Activated naive CD8-positive, alpha-beta T cell treated with anti-CD3 and anti-CD28 coated beads, Interleukin-2, amount 50 U/mL, for 24 hours (primary cell): Measurements from ENCODE around the gene TTLL1.

Source experiments
- ATAC-seq: fragments of 150-1000 bp; cut with Tn5 transposase; one replicate; pipeline ENCODE4 v1.10.0; 2021
- DNase-seq: peaks from one replicate; pipeline ENCODE4 v3.0.0; 2021
- H3K27ac Mint-ChIP-seq: one replicate; pipeline ENCODE4 v1.8.0; 2021; ENCODE audit warnings: mild to moderate bottlenecking, mixed read lengths
- H3K27me3 Mint-ChIP-seq: one replicate; pipeline ENCODE4 v1.8.0; 2021; ENCODE audit warnings: mixed read lengths
- H3K36me3 Mint-ChIP-seq: one replicate; pipeline ENCODE4 v1.8.0; 2021; ENCODE audit warnings: low read depth, mixed read lengths
- H3K4me1 Mint-ChIP-seq: one replicate; pipeline ENCODE4 v1.8.0; 2021; ENCODE audit warnings: mixed read lengths
- H3K4me3 Mint-ChIP-seq: one replicate; pipeline ENCODE4 v1.8.0; 2021; ENCODE audit warnings: mild to moderate bottlenecking, moderate library complexity, mixed read lengths
- H3K9me3 Mint-ChIP-seq: one replicate; pipeline ENCODE4 v1.8.0; 2021; ENCODE audit warnings: mixed read lengths

The TTLL1 gene

GRCh38 chr22:43088984-43089717 is at the start of gene TTLL1:
Gene TTLL1 (minus strand): TSS chr22:43089391. CDS start chr22:43075586, 13,805 bp downstream.
- DNase-seq, result peak; percentile 92
- H3K4me1 Mint-ChIP-seq, result peaks cover 28% of the 10 kb centered on the region
- H3K36me3 Mint-ChIP-seq, result no peaks in the 10 kb centered on the region
- H3K27ac Mint-ChIP-seq, result peak within 1 kb of the TSS; percentile 91
- peak within 1 kb of the TSS; percentile 91 for H3K4me3 Mint-ChIP-seq
- H3K9me3 Mint-ChIP-seq, result no peaks in the 10 kb centered on the region
- H3K27me3 Mint-ChIP-seq, result no peaks in the 10 kb centered on the region
- peak; percentile 94 for ATAC-seq

DNA sequence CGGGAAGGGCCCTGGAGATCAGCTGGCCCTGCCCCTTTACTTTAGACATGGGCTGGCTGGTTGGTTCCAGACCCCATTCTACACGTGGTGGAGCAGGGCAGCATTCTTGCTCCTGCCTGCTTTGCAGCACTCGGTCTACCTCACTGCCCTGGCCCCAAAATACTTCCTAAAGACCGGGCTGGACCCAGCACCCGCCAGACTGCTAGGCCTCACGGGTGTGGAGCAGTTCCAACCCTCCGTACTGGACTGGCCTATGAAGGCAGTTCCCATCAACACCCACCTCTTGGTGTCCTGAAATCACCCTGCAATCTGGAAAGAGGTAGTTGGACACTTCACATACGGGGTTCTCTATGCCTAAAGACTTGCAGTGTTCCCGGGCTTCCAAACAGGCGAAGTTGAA is 47.6 kb upstream of the TTLL1 start:
- Mint-ChIP-seq H3K9me3 (no peaks in the 10 kb centered on the region), H3K4me1 (peaks cover 13% of the 10 kb centered on the region), H3K27me3 (no peaks in the 10 kb centered on the region), H3K36me3 (peaks cover 46% of the 10 kb centered on the region), H3K27ac (no peak overlapping the region), H3K4me3 (no peak overlapping the region)
- DNase-seq, result no peak
- ATAC-seq, result no peak

DNA sequence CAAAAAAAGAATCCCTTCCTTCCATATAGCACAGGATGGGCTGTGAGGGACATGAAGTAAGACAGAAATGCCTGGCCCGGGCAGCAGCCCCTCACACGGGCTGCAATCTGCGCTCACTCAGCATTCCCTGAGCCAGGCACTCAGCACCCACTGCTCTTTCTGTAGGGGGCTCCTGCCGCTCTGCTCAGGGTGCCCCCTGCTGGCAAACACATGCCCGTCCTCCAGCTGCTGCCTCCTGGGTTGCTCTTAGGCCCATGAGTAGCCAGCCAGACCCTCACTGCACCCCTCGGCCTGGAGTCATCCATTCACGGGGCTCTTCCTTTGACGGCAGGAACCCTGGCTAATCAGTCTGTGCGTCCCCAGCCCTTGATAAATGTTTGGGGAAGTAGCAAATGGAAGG is 47.1 kb upstream of the TTLL1 start:
- peak; percentile 53 for DNase-seq
- H3K36me3 Mint-ChIP-seq, result peaks cover 46% of the 10 kb centered on the region
- no peak overlapping the region for H3K4me3 Mint-ChIP-seq

GRCh38 chr22:43135565-43135964 is 46.4 kb upstream of the TTLL1 start:
- Mint-ChIP-seq H3K27me3 (no peaks in the 10 kb centered on the region), H3K9me3 (no peaks in the 10 kb centered on the region), H3K36me3 (peaks cover 40% of the 10 kb centered on the region), H3K27ac (no peak overlapping the region), H3K4me3 (no peak overlapping the region), H3K4me1 (peaks cover 4% of the 10 kb centered on the region)
- no peak for DNase-seq
- ATAC-seq, result no peak

More for the DNA sequence above, 47.1 kb upstream of the TTLL1 start:
- Mint-ChIP-seq H3K27me3 (no peaks in the 10 kb centered on the region), H3K4me1 (peaks cover 9% of the 10 kb centered on the region), H3K27ac (no peak overlapping the region), H3K9me3 (no peaks in the 10 kb centered on the region)
- ATAC-seq, result peak; percentile 70

GRCh38 chr22:43134553-43134952 is 45.4 kb upstream of the TTLL1 start:
- H3K4me1 Mint-ChIP-seq, result no peaks in the 10 kb centered on the region
- no peak overlapping the region for H3K4me3 Mint-ChIP-seq
- no peaks in the 10 kb centered on the region for H3K9me3 Mint-ChIP-seq
- H3K36me3 Mint-ChIP-seq, result peaks cover 33% of the 10 kb centered on the region
- DNase-seq (no peak), ATAC-seq (no peak)
- H3K27ac Mint-ChIP-seq, result no peak overlapping the region
- H3K27me3 Mint-ChIP-seq, result no peaks in the 10 kb centered on the region

DNA sequence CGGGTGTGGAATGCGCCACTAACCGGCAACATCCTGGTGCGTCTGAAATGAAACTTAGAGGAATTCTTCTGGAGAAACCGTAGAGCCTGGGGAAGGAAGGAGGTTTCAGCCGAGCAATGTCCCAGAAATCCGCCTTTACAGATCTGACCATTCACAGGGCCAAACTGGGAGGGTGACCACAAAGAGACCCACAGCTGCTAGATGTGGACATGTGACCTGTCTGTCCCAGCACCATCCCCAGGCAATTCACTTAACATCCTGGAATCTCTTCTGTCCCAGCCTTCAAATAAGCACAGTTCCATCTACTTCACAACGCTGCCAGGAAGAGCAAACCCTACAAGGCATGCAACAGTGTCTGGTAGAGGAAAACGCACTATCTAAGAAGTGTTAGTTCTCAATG is 44.2 kb upstream of the TTLL1 start:
- no peaks in the 10 kb centered on the region for H3K27me3 Mint-ChIP-seq
- H3K4me1 Mint-ChIP-seq, result no peaks in the 10 kb centered on the region
- no peak for ATAC-seq
- DNase-seq, result no peak
- H3K27ac Mint-ChIP-seq, result no peak overlapping the region
- H3K9me3 Mint-ChIP-seq, result no peaks in the 10 kb centered on the region
- no peak overlapping the region for H3K4me3 Mint-ChIP-seq
- peaks cover 26% of the 10 kb centered on the region for H3K36me3 Mint-ChIP-seq

DNA sequence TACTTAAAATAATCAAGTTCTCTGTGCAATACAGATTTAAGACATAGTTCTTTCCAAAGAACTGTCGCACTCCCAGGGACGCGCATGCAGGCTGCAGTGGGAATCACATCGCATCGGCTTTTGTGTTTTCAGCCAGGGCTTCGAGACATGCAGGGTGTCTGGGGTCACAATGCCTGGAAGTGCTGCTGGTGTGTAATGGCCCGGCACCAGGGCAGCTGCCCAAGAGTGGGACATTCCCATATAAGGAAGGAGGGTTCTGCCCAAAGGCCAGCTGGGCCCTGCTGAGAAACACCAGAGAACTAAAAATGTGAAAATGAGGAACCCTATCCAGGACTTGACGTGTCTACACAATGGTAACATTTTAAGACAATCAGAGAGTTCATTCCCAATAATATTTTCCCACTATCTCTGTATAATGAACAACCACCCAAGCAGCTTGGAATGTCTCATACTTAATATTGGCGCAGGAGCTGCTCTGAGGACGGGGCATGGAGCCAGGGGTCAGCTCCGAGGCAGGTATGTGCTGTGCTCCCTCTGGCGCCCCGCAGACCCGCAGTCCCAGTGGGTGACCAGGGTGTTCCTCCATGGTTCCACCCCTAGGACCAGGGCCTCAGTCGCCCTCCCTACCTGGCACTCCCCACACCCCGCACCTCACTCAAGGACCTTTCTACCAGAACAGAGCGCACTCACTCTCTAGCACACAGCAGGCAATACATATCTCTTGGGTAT is 42.7 kb upstream of the TTLL1 start:
- DNase-seq, result no peak
- peaks cover 3% of the 10 kb centered on the region for H3K4me1 Mint-ChIP-seq

DNA sequence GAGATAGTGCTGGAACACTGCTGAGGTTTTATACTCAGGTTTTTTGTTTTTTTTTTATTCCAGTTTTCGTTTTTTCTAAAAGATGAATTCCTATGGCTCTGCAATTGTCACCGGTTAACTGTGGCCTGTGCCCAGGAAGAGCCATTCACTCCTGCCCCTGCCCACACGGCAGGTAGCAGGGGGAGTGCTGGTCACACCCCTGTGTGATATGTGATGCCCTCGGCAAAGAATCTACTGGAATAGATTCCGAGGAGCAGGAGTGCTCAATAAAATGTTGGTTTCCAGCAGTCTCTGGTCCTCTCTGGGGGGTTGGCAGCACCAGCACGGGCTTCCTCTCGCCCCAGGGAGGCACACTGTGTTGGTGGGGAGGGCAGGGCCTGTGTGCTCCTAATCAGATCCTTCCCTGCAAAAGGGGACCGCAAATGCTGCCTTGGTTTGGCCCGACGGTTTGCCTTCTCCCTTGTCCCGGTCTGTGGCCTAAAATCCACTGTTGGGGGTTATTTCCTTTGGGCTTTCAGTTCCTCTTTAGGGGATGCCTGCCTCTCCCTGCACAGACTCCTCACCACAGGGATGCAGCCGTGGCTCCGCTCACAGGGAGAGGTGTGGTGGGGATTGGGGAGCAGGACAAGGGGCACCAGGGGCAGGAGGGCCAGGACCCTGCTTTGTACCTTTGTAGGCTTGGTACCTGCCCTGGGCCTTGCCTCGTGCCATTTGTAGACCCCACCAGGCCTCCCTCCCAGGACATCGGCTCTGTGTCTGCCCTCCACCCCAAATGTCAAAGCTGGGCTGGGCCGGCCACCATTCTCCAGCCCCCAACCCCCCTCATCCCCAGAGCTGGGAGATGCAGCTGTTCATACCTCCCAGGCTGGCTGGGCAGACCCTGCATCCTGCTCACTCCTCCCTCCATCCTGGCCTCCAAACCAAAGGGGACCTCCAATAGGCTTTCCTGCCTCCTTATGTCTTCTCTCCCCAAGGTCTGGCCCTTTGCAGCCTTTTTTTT is 40.5 kb upstream of the TTLL1 start:
- no peak for ATAC-seq
- H3K27ac Mint-ChIP-seq, result no peak overlapping the region
- no peaks in the 10 kb centered on the region for H3K27me3 Mint-ChIP-seq
- no peaks in the 10 kb centered on the region for H3K9me3 Mint-ChIP-seq
- peaks cover 5% of the 10 kb centered on the region for H3K4me1 Mint-ChIP-seq
- peaks cover 13% of the 10 kb centered on the region for H3K36me3 Mint-ChIP-seq
- H3K4me3 Mint-ChIP-seq, result no peak overlapping the region
- DNase-seq, result no peak

More for the DNA sequence above, 42.7 kb upstream of the TTLL1 start:
- no peaks in the 10 kb centered on the region for H3K27me3 Mint-ChIP-seq
- ATAC-seq, result no peak
- H3K36me3 Mint-ChIP-seq, result peaks cover 24% of the 10 kb centered on the region
- no peaks in the 10 kb centered on the region for H3K9me3 Mint-ChIP-seq
- H3K4me3 Mint-ChIP-seq, result no peak overlapping the region
- no peak overlapping the region for H3K27ac Mint-ChIP-seq

- ATAC-seq (no peak), DNase-seq (no peak)
- peaks cover 5% of the 10 kb centered on the region for H3K4me1 Mint-ChIP-seq
- no peaks in the 10 kb centered on the region for H3K9me3 Mint-ChIP-seq
- H3K4me3 Mint-ChIP-seq, result no peak overlapping the region
- no peaks in the 10 kb centered on the region for H3K27me3 Mint-ChIP-seq
- no peak overlapping the region for H3K27ac Mint-ChIP-seq
- H3K36me3 Mint-ChIP-seq, result peaks cover 9% of the 10 kb centered on the region
These were observed 39.8 kb upstream of the TTLL1 start for GRCh38 chr22:43128928-43129424.

- Mint-ChIP-seq H3K27me3 (no peaks in the 10 kb centered on the region), H3K36me3 (peaks cover 2% of the 10 kb centered on the region), H3K27ac (no peak overlapping the region), H3K9me3 (no peaks in the 10 kb centered on the region), H3K4me3 (no peak overlapping the region), H3K4me1 (peaks cover 5% of the 10 kb centered on the region)
- DNase-seq, result no peak
- no peak for ATAC-seq
These were observed 38.9 kb upstream of the TTLL1 start for GRCh38 chr22:43128116-43128515.

DNA sequence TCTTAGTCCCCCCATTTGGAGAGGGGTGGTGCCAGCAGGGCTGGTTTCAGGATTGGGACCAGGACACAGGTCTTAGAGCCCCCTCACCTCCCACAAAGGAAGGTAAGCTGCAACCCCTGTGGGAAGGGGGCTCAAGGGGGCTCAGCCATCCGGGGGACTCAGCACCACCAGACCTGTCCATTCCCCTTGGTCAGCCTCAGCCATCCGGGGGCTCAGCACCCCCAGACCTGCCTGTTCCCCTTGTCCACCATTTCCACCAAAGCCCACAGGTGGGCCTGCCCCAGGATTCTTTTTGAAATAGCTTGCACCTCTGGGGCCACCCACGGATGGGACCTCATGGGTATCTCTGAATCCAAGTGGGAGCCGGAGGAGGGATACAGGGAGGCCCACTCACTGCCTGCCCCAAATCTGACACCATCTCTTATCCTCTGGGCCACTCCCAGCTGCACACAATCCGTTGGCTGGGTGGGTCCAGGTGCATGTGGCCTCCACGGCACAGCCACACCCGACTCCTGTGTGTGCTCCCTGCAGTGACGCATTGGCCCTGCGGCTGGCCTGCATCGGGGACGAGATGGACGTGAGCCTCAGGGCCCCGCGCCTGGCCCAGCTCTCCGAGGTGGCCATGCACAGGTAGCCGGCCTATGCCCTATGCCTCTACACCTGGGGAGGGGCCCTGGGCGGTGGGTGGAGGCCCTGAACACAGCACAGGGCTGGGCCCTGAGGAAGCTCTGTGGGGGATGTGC is 38.1 kb upstream of the TTLL1 start:
- Mint-ChIP-seq H3K27me3 (no peaks in the 10 kb centered on the region), H3K4me1 (peaks cover 5% of the 10 kb centered on the region), H3K36me3 (peaks cover 2% of the 10 kb centered on the region), H3K9me3 (no peaks in the 10 kb centered on the region), H3K4me3 (no peak overlapping the region), H3K27ac (no peak overlapping the region)
- DNase-seq (no peak), ATAC-seq (peak; percentile 13)

- H3K9me3 Mint-ChIP-seq, result no peaks in the 10 kb centered on the region
- peaks cover 5% of the 10 kb centered on the region for H3K4me1 Mint-ChIP-seq
- ATAC-seq (peak; percentile 41), DNase-seq (no peak)
- H3K27ac Mint-ChIP-seq, result no peak overlapping the region
- H3K36me3 Mint-ChIP-seq, result no peaks in the 10 kb centered on the region
- H3K4me3 Mint-ChIP-seq, result no peak overlapping the region
- no peaks in the 10 kb centered on the region for H3K27me3 Mint-ChIP-seq
These were observed 37.4 kb upstream of the TTLL1 start for GRCh38 chr22:43126501-43127165.

GRCh38 chr22:43118953-43119458 is 29.8 kb upstream of the TTLL1 start:
- no peaks in the 10 kb centered on the region for H3K36me3 Mint-ChIP-seq
- H3K27me3 Mint-ChIP-seq, result peaks cover 4% of the 10 kb centered on the region
- no peaks in the 10 kb centered on the region for H3K9me3 Mint-ChIP-seq
- DNase-seq, result no peak
- no peak overlapping the region for H3K27ac Mint-ChIP-seq
- no peak overlapping the region for H3K4me3 Mint-ChIP-seq
- peak; percentile 15 for ATAC-seq
- peaks cover 7% of the 10 kb centered on the region for H3K4me1 Mint-ChIP-seq
